ENCODE results near the gene PCDHA7.
"Not testable (repeated sequence)": the region's sequence is repeated elsewhere in the genome, so short reads cannot be mapped to it uniquely, and the experiment has no call there.

PCDHA7 gene

DNA sequence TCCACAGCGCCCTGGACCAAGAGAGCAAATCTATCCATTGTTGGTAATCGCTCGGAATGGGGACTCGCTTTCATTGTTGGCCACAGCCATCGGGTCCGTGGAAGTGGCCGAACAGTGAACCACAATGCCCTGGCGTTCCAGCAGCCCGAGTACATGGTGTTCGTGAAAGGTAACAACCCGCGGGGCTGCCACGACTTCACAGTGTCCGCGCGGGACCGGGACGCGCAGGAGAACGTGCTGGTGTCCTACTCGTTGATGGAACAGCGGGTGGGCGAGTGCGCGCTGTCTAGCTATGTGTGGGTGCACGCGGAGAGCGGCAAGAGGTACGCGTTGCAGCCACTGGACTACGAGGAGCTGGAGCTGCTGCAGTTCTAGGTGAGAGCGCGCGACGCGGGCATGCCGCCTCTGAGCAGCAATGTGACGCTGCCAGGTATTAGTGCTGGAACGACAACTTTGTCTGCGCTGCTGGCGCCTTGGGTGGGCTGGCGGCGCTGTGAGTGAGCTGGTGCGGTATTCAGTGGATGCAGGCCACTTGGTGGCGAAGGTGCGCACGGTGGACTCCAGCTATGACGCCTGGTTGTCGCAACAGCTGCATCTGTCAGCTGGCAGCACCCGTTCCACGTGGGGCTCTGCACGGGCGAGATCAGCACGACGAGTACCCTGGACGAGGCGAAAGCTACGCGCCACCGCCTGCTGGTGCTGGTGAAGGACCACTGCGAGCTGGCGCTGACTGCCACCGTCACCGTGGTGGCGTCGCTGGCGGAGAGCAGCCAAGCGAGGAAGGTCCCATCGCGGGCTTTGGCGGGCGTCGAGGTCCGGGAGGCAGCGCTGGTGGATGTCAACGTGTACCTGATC, 28.6 kb downstream of the PCDHA7 start:
- DNase-seq, result no peak

DNA sequence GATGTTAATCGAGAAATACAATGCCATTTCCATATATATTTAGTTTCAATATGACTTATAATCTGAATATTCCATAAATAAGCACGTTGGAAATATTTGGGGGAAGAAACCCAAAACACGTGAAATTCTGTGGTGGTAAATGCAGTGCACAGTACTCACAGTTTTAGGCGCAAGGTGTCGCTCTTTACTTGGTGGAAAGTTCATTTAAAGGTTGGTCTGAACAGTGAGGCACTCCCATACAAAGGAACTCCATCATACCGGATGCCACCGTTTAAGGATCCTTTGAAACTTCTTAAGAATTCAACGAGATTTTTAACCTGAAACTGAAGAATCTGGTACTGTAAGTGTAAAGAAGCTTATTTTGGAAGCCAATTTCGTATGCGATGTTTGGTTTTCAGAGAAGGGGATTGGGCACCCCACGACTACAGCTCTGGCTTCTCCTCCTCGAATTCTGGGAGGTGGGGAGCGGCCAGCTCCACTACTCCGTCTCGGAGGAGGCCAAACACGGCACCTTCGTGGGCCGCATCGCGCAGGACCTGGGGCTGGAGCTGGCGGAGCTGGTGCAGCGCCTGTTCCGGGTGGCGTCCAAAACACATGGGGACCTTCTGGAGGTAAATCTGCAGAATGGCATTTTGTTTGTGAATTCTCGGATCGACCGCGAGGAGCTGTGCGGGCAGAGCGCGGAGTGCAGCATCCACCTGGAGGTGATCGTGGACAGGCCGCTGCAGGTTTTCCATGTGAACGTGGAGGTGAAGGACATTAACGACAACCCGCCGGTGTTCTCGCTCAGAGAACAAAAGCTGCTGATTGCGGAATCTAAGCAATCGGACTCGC, 34.9 kb downstream of the PCDHA7 start, which contains the start of gene PCDHA11:
TSS of gene PCDHA11 (plus strand) at position 237 of the 834 bp plus-strand sequence. CDS start at position 384, 147 bp downstream.
- DNase-seq, result no peak

DNA sequence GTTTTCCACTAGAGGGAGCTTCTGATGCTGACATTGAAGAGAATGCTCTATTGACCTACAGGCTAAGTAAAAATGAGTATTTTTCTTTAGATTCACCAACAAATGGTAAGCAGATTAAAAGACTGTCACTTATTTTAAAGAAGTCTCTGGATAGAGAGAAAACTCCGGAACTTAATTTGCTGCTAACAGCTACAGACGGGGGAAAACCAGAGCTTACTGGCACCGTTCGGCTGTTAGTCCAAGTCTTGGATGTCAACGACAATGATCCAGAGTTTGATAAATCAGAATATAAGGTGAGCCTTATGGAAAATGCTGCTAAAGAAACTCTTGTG, 35.5 kb downstream of the PCDHA7 start:
- DNase-seq, result peak; percentile 2

DNA sequence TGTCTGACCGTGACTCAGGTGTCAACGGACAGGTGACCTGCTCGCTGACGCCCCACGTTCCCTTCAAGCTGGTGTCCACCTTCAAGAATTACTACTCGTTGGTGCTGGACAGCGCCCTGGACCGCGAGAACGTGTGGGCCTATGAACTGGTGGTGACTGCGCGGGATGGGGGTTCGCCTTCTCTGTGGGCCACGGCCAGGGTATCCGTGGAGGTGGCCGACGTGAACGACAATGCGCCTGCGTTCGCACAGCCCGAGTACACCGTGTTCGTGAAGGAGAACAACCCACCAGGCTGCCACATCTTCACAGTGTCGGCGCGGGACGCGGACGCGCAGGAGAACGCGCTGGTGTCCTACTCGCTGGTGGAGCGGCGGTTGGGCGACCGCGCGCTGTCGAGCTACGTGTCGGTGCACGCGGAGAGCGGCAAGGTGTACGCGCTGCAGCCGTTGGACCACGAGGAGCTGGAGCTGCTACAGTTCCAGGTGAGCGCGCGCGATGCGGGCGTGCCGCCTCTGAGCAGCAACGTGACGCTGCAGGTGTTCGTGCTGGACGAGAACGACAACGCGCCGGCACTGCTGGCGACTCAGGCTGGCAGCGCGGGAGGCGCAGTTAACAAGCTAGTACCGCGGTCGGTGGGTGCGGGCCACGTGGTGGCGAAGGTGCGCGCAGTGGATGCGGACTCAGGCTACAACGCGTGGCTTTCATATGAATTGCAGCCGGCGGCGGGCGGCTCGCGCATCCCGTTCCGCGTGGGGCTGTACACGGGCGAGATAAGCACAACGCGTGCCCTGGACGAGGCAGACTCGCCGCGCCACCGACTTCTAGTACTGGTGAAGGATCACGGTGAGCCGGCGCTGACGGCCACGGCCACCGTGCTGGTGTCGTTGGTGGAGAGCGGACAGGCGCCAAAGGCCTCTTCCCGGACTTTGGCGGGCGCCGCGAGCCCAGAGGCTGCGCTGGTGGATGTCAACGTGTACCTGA, 36.4 kb downstream of the PCDHA7 start:
- DNase-seq, result no peak

DNA sequence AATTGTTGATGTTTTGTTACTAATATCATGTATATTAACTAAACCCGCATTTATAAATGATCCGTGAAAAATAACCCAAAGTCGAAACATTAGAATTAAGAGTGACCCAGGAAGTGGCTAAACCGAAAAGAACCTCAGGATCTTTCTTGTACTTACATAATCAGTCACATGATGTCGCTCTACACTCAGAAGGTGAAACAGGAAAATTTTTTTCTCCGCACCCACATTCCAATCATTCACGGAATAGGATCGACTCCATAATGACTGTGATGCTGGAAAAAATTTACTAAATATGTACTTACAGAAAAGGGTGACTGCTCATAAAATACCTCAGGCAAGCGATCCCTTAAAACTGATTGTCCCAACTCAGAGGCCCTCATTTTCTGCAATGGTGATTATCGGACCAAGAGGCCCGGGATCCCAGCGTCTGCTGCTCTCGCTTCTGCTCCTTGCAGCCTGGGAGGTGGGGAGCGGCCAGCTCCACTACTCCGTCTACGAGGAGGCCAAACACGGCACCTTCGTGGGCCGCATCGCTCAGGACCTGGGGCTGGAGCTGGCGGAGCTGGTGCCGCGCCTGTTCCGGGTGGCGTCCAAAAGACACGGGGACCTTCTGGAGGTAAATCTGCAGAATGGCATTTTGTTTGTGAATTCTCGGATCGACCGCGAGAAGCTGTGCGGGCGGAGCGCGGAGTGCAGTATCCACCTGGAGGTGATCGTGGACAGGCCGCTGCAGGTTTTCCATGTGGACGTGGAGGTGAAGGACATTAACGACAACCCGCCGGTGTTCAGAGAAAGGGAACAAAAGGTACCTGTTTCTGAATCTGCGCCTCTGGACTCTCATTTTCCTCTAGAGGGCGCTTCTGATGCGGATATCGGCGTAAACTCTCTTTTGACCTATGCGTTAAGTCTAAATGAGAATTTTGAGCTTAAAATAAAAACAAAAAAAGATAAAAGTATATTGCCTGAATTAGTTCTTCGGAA, 41.3 kb downstream of the PCDHA7 start, which contains the start of gene PCDHA12:
TSS of gene PCDHA12 (plus strand) at position 224 of the 981 bp plus-strand sequence. CDS start at position 389, 165 bp downstream.
- DNase-seq, result no peak

DNA sequence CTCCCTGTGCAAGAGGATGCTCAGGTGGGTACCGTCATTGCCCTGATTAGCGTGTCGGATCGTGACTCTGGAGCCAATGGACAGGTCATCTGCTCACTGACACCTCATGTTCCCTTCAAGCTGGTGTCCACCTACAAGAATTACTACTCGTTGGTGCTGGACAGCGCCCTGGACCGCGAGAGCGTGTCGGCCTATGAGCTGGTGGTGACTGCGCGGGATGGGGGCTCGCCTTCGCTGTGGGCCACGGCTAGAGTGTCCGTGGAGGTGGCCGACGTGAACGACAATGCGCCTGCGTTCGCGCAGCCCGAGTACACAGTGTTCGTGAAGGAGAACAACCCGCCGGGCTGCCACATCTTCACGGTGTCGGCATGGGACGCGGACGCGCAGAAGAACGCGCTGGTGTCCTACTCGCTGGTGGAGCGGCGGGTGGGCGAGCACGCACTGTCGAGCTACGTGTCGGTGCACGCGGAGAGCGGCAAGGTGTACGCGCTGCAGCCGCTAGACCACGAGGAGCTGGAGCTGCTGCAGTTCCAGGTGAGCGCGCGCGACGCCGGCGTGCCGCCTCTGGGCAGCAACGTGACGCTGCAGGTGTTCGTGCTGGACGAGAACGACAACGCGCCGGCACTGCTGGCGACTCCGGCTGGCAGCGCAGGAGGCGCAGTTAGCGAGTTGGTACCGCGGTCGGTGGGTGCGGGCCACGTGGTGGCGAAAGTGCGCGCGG, 42.6 kb downstream of the PCDHA7 start:
- not testable (repeated sequence) for DNase-seq

DNA sequence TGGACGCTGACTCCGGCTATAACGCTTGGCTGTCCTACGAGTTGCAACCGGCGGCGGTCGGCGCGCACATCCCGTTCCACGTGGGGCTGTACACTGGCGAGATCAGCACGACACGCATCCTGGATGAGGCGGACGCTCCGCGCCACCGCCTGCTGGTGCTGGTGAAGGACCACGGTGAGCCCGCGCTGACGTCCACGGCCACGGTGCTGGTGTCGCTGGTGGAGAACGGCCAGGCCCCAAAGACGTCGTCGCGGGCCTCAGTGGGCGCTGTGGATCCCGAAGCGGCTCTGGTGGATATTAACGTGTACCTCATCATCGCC, 43.2 kb downstream of the PCDHA7 start:
- no peak for DNase-seq

DNA sequence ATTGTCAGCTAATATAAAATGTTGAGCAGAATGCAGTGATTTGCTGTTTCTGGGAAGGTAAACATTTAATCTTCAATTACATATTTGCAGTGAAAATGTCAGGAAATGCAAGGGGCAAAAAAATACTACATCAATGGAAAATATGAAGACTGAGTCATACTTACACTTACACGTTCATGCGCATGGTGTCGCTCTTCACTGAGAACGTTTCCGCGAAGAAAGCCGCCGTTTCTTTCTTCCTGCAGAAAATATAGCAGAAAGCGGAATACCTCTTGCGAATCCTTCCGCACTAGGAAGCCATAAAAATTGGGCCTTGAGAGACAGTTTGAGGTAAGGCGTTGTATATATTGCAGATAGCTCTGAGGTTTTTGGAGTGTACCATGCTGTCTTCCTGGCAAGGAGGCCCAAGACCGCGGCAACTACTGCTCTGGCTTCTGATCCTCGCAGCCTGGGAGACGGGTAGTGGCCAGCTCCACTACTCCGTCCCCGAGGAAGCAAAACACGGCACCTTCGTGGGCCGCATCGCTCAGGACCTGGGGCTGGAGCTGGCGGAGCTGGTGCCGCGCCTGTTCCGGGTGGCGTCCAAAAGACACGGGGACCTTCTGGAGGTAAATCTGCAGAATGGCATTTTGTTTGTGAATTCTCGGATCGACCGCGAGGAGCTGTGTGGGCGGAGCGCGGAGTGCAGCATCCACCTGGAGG, 48.0 kb downstream of the PCDHA7 start, which contains the start of gene PCDHA13:
TSS of gene PCDHA13 (plus strand) at position 236 of the 702 bp plus-strand sequence. CDS start at position 381, 145 bp downstream.
- no peak for DNase-seq

DNA sequence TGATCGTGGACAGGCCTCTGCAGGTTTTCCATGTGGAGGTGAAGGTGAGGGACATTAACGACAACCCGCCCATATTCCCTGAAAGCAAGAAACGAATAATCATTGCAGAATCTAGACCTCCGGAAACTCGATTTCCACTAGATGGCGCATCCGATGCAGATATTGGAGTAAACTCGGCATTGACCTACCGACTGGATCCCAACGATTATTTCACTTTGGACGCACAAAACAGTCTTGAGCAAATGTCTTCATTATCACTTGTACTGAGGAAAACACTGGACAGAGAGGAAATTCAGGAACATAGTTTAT, 48.5 kb downstream of the PCDHA7 start:
- no peak for DNase-seq

DNA sequence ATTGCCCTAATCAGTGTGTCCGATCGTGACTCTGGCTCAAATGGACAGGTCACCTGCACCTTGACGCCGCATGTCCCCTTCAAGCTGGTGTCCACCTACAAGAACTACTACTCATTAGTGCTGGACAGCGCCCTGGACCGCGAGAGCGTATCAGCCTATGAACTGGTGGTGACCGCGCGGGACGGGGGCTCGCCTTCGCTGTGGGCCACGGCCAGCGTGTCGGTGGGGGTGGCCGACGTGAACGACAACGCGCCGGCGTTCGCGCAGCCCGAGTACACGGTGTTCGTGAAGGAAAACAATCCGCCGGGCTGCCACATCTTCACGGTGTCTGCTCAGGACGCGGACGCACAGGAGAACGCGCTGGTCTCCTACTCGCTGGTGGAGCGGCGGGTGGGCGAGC, 49.3 kb downstream of the PCDHA7 start:
- no peak for DNase-seq

DNA sequence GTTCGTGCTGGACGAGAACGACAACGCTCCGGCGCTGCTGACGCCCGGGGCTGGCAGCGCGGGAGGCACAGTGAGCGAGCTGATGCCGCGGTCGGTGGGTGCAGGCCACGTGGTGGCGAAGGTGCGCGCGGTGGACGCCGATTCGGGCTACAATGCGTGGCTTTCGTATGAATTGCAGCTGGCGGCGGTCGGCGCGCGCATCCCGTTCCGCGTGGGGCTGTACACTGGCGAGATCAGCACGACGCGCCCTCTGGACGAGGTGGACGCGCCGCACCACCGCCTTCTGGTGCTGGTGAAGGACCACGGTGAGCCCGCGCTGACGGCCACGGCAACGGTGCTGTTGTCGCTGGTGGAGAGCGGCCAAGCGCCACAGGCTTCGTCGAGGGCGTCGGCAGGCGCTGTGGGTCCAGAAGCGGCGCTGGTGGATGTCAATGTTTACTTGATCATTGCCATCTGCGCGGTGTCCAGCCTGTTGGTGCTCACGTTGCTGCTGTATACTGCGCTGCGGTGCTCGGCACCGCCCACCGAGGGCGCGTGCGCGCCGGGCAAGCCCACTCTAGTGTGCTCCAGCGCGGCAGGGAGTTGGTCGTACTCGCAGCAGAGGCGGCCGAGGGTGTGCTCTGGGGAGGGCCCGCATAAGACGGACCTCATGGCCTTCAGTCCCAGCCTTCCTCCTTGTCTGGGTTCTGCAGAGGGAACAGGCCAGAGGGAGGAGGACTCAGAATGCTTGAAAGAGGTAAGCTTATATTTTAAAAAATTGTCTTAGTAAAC, 50.0 kb downstream of the PCDHA7 start:
- DNase-seq, result no peak

All from suppressor macrophage treated with lipopolysaccharide for 4 hours (primary cell).